SIG-M5 treated with dmso at 0.1 percent for 504 hours (cell line): ENCODE results near the gene MERTK.

Source experiments
- DNase-seq: peaks from one replicate; lab custom pipeline; 2025; ENCODE audit not compliant: unreplicated experiment; lab: John Stamatoyannopoulos, UW

The MERTK gene

DNA sequence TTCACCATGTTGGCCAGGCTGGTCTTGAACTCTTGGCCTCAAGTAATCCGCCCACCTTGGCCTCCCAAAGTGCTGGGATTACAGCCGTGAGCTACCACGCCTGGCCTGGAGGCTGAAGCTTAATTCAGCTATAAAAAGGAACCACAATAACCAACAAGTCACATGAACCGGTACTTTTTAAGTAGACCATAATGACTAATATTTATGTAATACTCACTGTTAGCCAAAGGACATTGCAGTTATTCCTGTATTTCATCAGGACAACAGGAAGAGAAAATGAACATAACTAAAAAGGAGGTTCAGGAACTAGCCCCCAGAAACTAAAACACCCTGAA is 107.6 kb downstream of the MERTK start:
- DNase-seq: peak; percentile 77

GRCh38 chr2:112007493-112007892 is 109.1 kb downstream of the MERTK start:
- peak; percentile 15 for DNase-seq

GRCh38 chr2:112008910-112009485 is 110.6 kb downstream of the MERTK start:
- DNase-seq: no peak

- DNase-seq: peak; percentile 60
These were observed 112.3 kb downstream of the MERTK start for GRCh38 chr2:112010751-112011150.

DNA sequence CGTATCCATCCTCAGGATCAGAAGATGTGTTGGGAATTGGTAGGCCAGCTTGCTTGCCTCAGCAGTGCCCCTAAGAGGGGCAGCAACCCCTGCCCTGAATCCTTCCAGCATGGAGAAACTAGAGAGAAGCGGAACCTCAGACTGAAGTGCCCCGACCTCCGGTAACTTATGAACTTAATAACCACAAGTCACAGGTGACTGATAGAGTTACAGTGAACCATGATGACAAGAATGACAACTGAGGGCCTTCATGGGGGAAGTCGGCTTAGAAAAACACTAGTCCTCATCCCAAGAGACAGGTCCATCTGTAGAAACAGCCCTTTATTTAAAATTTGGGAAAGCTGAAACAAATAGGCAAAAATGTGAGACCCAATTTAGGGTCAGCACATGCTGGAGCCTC is 114.1 kb downstream of the MERTK start:
- DNase-seq: no peak

- no peak for DNase-seq
These were observed 120.4 kb downstream of the MERTK start for GRCh38 chr2:112018846-112019245.

DNA sequence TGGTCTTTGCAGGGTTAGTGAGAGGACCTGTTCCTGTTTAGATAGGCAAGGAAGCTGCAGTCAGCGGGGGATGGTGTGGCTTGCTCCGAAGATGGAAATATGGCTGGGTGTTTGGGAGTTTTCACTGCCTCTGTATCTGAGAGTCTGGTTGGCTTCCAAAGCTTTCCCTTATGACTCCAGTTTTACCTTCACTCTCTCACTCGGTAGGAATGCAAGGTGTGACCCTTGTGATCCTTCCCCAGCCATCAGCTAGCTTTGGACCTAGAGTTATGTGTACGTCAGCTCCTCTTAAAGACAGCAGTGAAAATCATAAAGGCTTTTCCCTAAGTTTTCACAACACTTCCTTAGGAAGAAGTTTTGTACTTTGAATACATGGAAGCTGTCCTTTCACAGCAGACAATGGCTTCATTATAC is 121.2 kb downstream of the MERTK start:
- no peak for DNase-seq

DNA sequence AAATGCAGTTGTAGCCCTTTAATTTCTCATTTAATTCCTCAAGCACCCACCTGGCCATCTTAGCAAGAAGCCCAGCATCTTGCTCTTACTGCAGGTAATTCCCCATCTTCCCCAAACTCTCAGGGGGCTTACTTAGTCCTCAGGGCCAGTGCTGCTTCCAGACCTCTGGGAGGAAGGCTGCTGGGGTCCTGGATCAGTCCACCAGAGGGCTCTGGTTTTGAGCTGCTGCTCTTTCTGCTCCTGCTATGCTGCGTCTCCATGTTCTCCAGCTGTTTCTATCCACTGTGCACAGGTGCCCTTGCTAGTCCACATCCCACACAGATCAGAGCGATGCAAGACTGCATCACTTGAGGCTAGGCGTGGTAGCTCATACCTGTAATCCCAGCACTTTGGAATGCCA is 122.2 kb downstream of the MERTK start:
- no peak for DNase-seq

GRCh38 chr2:112021290-112021689 is 122.9 kb downstream of the MERTK start:
- DNase-seq: no peak

DNA sequence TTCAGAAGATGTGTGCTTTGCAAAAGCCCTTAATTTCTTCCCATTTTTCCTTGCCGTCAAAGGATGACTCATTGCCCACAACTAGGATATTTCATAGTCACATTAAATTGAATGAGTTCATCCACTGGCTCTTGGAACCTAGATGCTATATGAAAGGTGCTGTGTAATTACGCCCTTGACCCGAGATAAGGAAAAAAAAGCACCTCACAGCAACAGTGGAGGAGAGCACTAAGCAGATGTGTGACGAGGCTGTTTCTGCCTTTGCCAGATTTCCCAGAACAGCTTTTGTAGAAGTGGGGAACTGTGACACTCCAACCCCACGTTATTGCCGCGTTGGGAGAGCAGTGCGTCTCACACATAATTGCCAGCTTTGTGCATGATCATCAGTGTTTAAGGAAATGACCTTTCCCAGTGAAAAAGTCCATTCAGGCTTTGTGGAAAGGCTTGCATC is 123.4 kb downstream of the MERTK start:
- no peak for DNase-seq

DNA sequence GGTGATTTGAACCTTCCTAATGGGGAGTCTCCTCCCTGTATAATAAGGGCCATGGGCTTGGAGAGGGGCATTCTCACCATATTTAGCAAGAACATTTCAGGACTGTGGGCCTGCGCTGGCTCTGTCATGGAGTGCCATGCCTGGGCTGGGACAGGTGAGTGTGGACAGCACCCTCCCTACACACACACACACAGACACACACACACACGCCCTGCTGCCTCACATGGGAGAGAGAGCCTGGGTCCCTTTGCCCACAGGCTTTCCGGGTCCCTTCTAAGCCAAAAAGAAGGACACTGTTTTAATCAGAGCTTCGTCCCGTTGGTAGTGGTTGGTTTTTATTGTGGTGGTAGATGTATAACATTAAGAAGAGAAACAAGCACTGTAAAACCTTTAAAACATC is 125.3 kb downstream of the MERTK start:
- DNase-seq: no peak

- DNase-seq: no peak
These were observed 125.8 kb downstream of the MERTK start for GRCh38 chr2:112024231-112024630.

DNA sequence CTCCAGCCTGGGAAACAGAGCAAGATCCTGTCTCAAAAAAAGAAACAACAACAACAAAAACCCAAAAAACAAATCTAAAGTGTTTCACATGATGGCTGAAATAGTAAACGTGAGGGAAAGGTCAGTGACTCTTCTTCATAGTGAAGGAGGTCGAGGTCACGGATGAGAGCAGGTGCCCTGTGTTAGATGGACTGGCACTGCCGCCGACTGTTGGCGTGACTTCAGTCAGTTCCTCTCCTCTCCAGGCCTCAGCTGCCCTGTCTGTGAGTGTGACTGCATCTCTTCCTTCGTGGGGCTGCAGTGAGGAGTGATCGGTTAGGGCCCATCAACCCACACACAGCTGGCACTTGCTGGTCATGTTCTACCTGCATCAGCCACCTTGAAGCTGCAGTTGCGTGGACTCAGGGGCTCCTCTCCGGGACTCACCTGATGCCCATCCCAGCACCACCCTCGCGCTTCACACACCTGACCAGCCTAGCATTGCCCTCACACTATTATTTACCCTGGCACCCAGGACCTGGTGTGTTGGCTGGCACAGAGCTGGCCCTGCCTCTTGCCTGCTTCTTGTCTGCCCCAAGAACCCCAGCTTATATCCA is 126.6 kb downstream of the MERTK start:
- DNase-seq: no peak

DNA sequence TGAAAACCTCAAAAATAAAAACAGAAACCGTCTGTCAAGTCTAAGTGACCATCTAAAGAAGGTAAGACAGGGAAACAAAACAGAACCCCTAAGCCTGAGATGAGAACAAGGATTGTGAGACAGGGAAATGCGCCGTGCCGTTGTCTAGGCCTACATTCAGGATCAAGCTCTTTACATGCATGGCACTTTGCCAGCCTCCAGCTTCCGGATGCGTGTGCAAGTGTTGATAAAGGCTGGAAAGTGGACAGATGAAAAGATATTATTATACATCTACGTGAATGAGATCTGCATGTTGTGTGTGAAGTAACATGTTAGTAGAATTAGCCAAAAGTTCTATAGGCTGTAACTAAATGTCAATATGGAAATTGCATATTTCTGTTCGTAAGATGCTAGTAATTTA is 128.1 kb downstream of the MERTK start:
- no peak for DNase-seq

DNA sequence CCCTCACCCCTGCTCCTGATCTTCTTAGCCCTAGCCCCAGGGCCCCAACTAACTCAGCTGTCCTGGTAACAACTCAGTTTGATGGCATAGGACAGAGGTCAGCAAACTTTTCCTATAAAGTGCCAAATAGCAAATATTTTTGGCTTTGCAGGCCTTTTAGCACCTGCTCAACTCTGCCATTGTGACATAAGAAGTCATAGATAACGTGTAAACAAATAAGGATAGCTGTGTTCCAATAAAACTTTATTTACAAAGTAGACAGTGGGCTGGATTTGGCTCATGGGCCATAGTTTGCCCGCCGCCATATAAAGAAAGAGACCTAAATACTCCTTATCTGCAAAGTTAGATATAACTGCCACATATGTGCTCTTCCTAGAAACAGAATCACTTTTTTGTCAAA is 129.4 kb downstream of the MERTK start:
- no peak for DNase-seq

- no peak for DNase-seq
These were observed 130.8 kb downstream of the MERTK start for GRCh38 chr2:112029164-112029563.

DNA sequence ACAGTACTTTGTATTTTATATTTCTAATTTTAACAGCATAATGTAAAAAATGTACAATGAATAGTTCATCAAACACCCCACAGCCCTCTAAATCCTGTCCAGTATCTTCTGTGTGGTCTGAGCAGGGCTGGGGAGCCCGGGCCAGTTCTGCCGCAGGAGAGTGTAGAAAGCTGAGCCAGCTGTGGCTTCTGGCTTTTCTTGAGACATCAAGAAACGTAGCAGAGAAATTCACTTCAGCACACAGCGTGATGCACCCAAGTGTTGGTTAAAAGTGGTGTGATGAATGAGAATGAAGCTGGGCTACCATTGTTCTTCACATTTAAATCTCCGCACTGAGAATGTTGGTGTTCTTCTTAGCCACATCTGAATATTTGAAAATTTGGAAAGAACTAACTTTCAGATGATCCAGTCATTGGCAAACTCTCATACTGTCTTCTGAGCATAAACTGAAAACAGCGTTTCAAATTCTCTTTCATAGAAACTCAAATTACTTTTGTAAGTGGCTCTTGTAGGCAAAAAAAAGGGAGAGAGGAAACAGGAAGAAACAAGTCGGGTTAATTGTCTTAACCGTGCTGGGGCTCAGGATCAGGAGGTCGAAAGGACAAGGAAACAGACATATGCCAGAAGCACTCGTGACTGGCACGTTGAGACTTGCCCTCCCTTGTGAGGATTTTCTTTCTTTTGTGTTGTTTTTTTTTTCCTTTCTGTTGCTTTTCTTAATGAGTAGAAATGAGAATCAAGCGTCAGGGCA is 133.2 kb downstream of the MERTK start:
- peak; percentile 32 for DNase-seq

- DNase-seq: no peak
These were observed 133.8 kb downstream of the MERTK start for GRCh38 chr2:112032224-112032586.

- peak; percentile 12 for DNase-seq
These were observed 134.5 kb downstream of the MERTK start for GRCh38 chr2:112032689-112033465.

DNA sequence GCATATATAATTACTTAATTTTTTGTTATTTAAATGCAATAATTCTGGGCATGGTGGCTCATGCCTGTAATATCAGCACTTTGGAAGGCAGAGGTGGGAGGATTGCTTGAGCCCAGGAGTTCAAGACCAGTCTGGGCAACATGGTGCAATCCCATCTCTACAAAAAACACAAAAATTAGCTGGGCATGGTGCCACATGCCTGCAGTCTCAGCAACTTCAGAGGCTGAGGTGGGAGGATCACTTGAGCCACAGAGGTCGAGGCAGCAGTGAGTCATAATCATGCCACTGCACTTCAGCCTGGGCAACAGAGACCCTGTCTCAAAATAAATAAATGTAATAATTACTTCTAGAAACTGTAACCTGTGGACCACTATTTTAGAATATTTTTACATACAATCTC is 135.2 kb downstream of the MERTK start:
- no peak for DNase-seq

GRCh38 chr2:112034924-112035323 is 136.5 kb downstream of the MERTK start:
- DNase-seq: no peak

DNA sequence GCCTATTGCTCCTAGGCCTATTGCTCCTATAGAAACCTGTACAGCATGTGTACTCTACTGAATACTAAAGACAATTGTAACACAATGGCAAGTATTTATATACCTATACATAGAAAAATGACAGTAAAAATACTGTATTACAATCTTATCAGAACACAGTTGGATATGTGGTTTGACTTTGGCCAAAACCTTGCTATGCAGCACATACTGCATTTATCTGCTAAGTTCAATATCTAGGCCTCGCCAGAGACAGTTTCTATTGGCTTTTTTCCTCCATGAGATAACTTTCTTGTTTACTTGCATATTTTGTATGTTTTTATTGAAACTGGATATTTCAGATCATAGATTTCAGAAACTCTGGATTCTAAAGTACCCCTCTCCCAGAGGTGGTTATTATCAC is 137.4 kb downstream of the MERTK start:
- DNase-seq: no peak
